HG03460 (cell line): ENCODE data around the gene NUFIP2.

Source experiments
- ATAC-seq: cut with Tn5 transposase; IDR thresholded peaks from one replicate; pipeline ENCODE4 v1.9.1; 2021; ENCODE audit not compliant: unreplicated experiment

Gene NUFIP2

GRCh38 chr17:29207975-29208374 lies 86.0 kb downstream of the NUFIP2 start:
- ATAC-seq, result no peak
